ENCODE measurements around the gene RPE. TPM values are rescaled to one million over a fixed set of nuclear protein-coding genes. Genes with fewer than 3 reads are reported as not detected.

Gene RPE
- total and polyA plus RNA-seq, 10 donors, result 8.0 to 61.0 (median 47.8) TPM

DNA sequence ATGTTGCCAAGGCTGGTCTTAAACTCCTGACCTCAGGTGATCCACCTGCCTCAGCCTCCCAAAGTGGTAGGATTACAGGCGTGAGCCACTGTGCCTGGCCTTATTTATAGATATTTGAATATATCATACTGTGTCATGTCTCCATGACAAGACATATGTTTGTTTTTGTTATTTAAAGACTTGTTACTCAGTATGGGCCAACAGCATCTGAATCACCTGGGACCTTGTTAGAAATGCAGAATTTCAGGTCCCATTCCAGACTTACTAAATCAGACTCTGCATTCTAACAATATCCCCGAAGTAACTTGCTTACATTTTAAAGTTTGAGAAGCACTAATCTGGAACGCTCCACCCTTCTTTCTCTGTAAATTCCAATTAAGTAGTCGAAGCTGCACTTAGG is 33.2 kb downstream of the RPE start:
- no peaks in the 10 kb centered on the region for H3K27me3 ChIP-seq (replicated peaks in 1 of 7)
- intact Hi-C loops (cut with DNase I; ENCODE audit: low total_unique reads), result no loop called here
- TF ChIP-seq POLR2AphosphoS5 (IDR thresholded peaks at IDR 0.05) (no peak), POLR2A (IDR thresholded peaks at IDR 0.05) (no peak)
- TF ChIP-seq, protein P1, sequence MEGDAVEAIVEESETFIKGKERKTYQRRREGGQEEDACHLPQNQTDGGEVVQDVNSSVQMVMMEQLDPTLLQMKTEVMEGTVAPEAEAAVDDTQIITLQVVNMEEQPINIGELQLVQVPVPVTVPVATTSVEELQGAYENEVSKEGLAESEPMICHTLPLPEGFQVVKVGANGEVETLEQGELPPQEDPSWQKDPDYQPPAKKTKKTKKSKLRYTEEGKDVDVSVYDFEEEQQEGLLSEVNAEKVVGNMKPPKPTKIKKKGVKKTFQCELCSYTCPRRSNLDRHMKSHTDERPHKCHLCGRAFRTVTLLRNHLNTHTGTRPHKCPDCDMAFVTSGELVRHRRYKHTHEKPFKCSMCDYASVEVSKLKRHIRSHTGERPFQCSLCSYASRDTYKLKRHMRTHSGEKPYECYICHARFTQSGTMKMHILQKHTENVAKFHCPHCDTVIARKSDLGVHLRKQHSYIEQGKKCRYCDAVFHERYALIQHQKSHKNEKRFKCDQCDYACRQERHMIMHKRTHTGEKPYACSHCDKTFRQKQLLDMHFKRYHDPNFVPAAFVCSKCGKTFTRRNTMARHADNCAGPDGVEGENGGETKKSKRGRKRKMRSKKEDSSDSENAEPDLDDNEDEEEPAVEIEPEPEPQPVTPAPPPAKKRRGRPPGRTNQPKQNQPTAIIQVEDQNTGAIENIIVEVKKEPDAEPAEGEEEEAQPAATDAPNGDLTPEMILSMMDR (IDR thresholded peaks at IDR 0.05 in 8 of 11, conservative IDR thresholded peaks at IDR 0.05 in 3 of 11), result no peak
- H3K4me1 ChIP-seq, result no peaks in the 10 kb centered on the region
- H3K27ac ChIP-seq, result no peak overlapping the region
- H3K4me3 ChIP-seq, result no peak overlapping the region
- H3K36me3 ChIP-seq, result peaks cover 0 to 32% (median 0%) of the 10 kb centered on the region in 6 donors
- no peak for DNase-seq
- no peaks in the 10 kb centered on the region for H3K9me3 ChIP-seq
- 94 to 97% (median 95%) methylated on average over 4 of the region's 4 CpGs for WGBS, 5 donors

DNA sequence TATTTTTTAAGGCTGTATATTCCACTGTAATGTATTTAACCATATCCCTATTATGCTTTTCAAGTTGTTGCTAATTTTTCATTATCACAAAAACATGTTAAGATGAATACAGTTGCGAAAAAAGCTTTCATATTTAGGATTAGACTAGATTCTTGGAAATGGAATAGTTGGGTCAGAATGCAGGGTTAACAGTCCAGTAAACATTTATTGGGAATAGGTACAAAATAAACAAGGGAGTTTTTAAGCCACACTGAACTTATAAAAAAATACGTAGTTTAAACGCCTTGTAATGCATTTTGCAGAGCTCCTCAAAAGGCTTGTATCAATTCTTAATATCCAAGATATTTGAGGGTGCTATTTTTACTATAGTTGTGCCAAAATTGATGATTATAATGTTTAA is 35.6 kb downstream of the RPE start:
- no peaks in the 10 kb centered on the region for H3K27me3 ChIP-seq (replicated peaks in 1 of 7)
- H3K4me1 ChIP-seq, result no peaks in the 10 kb centered on the region
- intact Hi-C loops (cut with DNase I; ENCODE audit: low total_unique reads), result no loop called here
- 97 to 99% (median 99%) methylated on average over 3 of the region's 3 CpGs for WGBS, 5 donors
- H3K27ac ChIP-seq, result no peak overlapping the region
- TF ChIP-seq POLR2A (IDR thresholded peaks at IDR 0.05) (no peak), POLR2AphosphoS5 (IDR thresholded peaks at IDR 0.05) (no peak)
- H3K9me3 ChIP-seq, result no peaks in the 10 kb centered on the region
- no peak overlapping the region for H3K4me3 ChIP-seq
- peaks cover 0 to 56% (median 2%) of the 10 kb centered on the region in 6 donors for H3K36me3 ChIP-seq
- DNase-seq, result no peak

DNA sequence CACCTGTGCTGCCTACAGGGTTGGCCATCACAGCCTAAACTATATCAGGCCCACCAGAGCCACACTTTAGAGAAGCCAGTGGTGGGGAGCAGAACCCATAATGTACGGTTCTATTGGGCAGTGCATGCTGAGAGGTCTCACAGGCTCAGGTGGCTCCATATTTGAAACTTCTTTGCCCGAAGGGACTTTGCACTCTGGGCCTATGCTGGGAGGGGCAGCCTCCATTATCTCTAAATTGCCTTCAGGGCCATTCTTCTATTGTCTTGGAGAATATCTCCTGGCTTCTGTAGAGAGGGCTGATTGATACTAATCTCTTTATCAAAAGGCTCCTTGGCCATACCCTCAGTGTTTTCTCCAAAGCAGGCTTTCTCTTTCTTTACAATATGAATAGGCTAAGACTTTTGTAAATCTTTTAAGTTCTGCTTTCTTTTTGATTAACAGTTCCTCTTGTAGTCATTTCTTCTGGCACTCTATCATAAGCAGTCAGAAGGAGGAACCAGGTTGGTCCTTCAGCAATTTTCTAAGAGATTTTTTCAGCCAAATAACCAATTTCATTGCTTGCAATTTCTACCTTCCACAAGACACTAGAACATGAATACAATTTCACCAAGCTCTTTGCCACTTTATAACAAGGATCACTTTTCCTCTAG is 44.5 kb downstream of the RPE start:
- intact Hi-C loops (cut with DNase I; ENCODE audit: low total_unique reads), result no loop called here
- WGBS, 5 donors, result 90 to 100% (median 95%) methylated on average over 2 of the region's 2 CpGs

DNA sequence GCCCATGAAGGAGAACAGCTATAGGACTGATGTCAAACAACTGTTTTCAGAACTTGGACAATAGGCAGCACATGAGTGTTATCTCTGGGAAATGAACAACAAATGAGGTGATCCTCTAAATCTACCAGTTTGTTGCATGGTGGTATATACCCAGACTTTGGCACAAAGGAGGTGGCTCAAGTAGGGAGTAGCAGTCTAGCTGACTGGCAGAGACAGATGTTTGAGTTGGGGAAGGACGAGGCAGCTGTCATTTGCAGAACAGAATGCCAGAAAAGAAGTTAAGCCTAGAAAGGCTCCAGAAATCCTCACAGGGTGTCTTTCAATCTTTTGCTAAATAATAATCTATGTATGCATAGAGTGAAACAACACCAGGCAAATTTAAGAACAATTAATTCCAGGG is 47.4 kb downstream of the RPE start:
- DNase-seq, result no peak
- Histone ChIP-seq H3K27me3 (replicated peaks in 1 of 7) (no peaks in the 10 kb centered on the region), H3K9me3 (peaks cover 1 to 29% (median 21%) of the 10 kb centered on the region in 8 donors), H3K4me3 (no peak overlapping the region), H3K27ac (no peak overlapping the region), H3K36me3 (peaks cover 0 to 23% (median 1%) of the 10 kb centered on the region in 6 donors), H3K4me1 (no peaks in the 10 kb centered on the region)
- 80 to 97% (median 90%) methylated on average over 1 of the region's 1 CpG for WGBS, 5 donors
- TF ChIP-seq POLR2AphosphoS5 (IDR thresholded peaks at IDR 0.05) (no peak), POLR2A (IDR thresholded peaks at IDR 0.05) (no peak)
- intact Hi-C loops (cut with DNase I; ENCODE audit: low total_unique reads), result no loop called here

More for the DNA sequence above, 44.5 kb downstream of the RPE start:
- Histone ChIP-seq H3K9me3 (peaks cover 0 to 17% (median 11%) of the 10 kb centered on the region in 8 donors), H3K4me3 (no peak overlapping the region), H3K27ac (no peak overlapping the region), H3K36me3 (peaks cover 0 to 43% (median 2%) of the 10 kb centered on the region in 6 donors), H3K27me3 (replicated peaks in 1 of 7) (no peaks in the 10 kb centered on the region), H3K4me1 (no peaks in the 10 kb centered on the region)
- TF ChIP-seq POLR2A (IDR thresholded peaks at IDR 0.05) (no peak), POLR2AphosphoS5 (IDR thresholded peaks at IDR 0.05) (no peak)
- TF ChIP-seq, protein P1 (IDR thresholded peaks at IDR 0.05 in 8 of 11, conservative IDR thresholded peaks at IDR 0.05 in 3 of 11), result no peak
- no peak for DNase-seq

DNA sequence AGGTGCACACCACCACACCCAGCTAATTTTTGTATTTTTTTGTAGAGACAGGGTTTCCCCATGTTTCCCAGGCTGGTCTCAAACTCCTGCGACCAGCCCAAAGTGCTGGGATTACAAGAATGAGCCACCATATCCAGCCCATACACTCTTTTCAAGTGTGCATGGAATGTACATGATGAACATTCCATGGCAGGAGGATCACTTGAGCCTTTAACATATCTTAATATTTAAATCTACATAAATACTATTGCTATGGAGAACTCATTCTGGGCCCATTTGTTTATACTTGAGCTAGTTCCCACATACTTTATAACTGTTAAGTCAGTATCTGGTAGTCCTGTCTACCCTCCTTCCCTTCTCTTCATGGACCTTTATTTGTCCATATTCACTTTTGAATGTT is 48.4 kb downstream of the RPE start:
- Histone ChIP-seq H3K9me3 (peaks cover 3 to 39% (median 31%) of the 10 kb centered on the region in 8 donors), H3K27ac (no peak overlapping the region), H3K27me3 (replicated peaks in 1 of 7) (no peaks in the 10 kb centered on the region), H3K4me3 (no peak overlapping the region), H3K4me1 (no peaks in the 10 kb centered on the region), H3K36me3 (peaks cover 0 to 14% (median 0%) of the 10 kb centered on the region in 6 donors)
- DNase-seq, result no peak
- 89 to 100% (median 97%) methylated on average over 1 of the region's 1 CpG for WGBS, 5 donors
- TF ChIP-seq POLR2AphosphoS5 (IDR thresholded peaks at IDR 0.05), result no peak
- TF ChIP-seq, protein P1 (IDR thresholded peaks at IDR 0.05 in 8 of 11, conservative IDR thresholded peaks at IDR 0.05 in 3 of 11), result no peak
- no peak for TF ChIP-seq POLR2A (IDR thresholded peaks at IDR 0.05)
- intact Hi-C loops (cut with DNase I; ENCODE audit: low total_unique reads), result no loop called here
